Superior temporal gyrus (tissue), 1 donor: ENCODE data around the gene ZNF28.
"Not testable (repeated sequence)": the region's sequence is repeated elsewhere in the genome, so short reads cannot be mapped to it uniquely, and the experiment has no call there.

Experiments
- DNase-seq: peaks from one replicate; pipeline ENCODE4 v3.0.0-alpha.2; 2016; ENCODE audit errors: extremely low spot score

ZNF28 gene

GRCh38 chr19:52821204-52821960 is at the start of gene ZNF28:
ZNF28 (minus strand) TSS chr19:52821633; CDS start chr19:52817958, 3,675 bp downstream.
- peak; percentile 32 for DNase-seq

GRCh38 chr19:52868031-52868430 is 46.6 kb upstream of the ZNF28 start:
- not testable (repeated sequence) for DNase-seq

- DNase-seq = peak; percentile 65
Measured at GRCh38 chr19:52857378-52858191, 36.2 kb upstream of the ZNF28 start, which contains the start of gene ZNF468. ZNF468 (minus strand) TSS chr19:52857619; CDS start chr19:52854272, 3,347 bp downstream.

GRCh38 chr19:52856540-52857377 is 35.3 kb upstream of the ZNF28 start:
- DNase-seq = peak; percentile 26

GRCh38 chr19:52847352-52847751 is 25.9 kb upstream of the ZNF28 start:
- DNase-seq = not testable (repeated sequence)

GRCh38 chr19:52840825-52841465 is 19.5 kb upstream of the ZNF28 start:
- not testable (repeated sequence) for DNase-seq

- not testable (repeated sequence) for DNase-seq
Measured at GRCh38 chr19:52834289-52834688, 12.9 kb upstream of the ZNF28 start.

- not testable (repeated sequence) for DNase-seq
Measured at GRCh38 chr19:52833541-52833940, 12.1 kb upstream of the ZNF28 start.

- DNase-seq = not testable (repeated sequence)
Measured at GRCh38 chr19:52829866-52830265, 8.4 kb upstream of the ZNF28 start.

GRCh38 chr19:52825765-52826164 is 4.3 kb upstream of the ZNF28 start:
- DNase-seq = no peak

GRCh38 chr19:52823676-52824075 is 2.2 kb upstream of the ZNF28 start:
- DNase-seq = no peak

GRCh38 chr19:52820472-52821203 is 795 bp downstream of the ZNF28 start:
- DNase-seq = not testable (repeated sequence)

- no peak for DNase-seq
Measured at GRCh38 chr19:52809801-52810200, 11.6 kb downstream of the ZNF28 start.

- DNase-seq = not testable (repeated sequence)
Measured at GRCh38 chr19:52799950-52800640, 21.3 kb downstream of the ZNF28 start.

- no peak for DNase-seq
Measured at GRCh38 chr19:52789440-52789839, 32.0 kb downstream of the ZNF28 start.

- DNase-seq = not testable (repeated sequence)
Measured at GRCh38 chr19:52786464-52787354, 34.7 kb downstream of the ZNF28 start, which contains the start of gene ZNF600. ZNF600 (minus strand) TSS chr19:52786791; CDS start chr19:52778888, 7,903 bp downstream.

GRCh38 chr19:52786078-52786463 is 35.4 kb downstream of the ZNF28 start:
- DNase-seq = no peak

- no peak for DNase-seq
Measured at GRCh38 chr19:52785506-52785905, 35.9 kb downstream of the ZNF28 start.

- not testable (repeated sequence) for DNase-seq
Measured at GRCh38 chr19:52782864-52783263, 38.6 kb downstream of the ZNF28 start.
